A673 (cell line): ENCODE measurements around the gene DDX31. TPM values are rescaled to one million over a fixed set of nuclear protein-coding genes. Genes with fewer than 3 reads are reported as not detected.
A peak's percentile ranks its signal among the peaks of the same experiment; 100 is the strongest.

Source experiments
- BruUV-seq: library from RNA; stranded (reverse); fragments of 400-500 nt; replicated peaks from 2 replicates; lab custom pipeline; 2021; lab: Mats Ljungman, UMichigan
- CTCF ChIA-PET: fragments of 300-600 bp; sonication (Branson Sonifier 250); formaldehyde crosslinking; loops from one replicate; lab custom pipeline; 2022; ENCODE audit warnings: antibody characterized with exemption; lab: Charles Lee
- POLR2A ChIA-PET: fragments of 300-600 bp; sonication (Branson Sonifier 250); formaldehyde crosslinking; loops from one replicate; lab custom pipeline; 2022; ENCODE audit warnings: antibody characterized with exemption; ENCODE audit not compliant: low non-redundant PET; lab: Charles Lee
- DNase-seq: peaks from one replicate; pipeline ENCODE4 v3.0.0-alpha.2; 2015; ENCODE audit warnings: low spot score
- H3K27ac ChIP-seq: fragments of 200-600 bp; sonication (generic); 2 replicates; pipeline ENCODE4 v1.5.1; 2016; ENCODE audit warnings: mixed run types, low read depth, mild to moderate bottlenecking, mixed read lengths, antibody characterized with exemption, low read length; ENCODE audit not compliant: poor library complexity, severe bottlenecking
- H3K27me3 ChIP-seq: fragments of 200-600 bp; sonication (generic); replicated peaks from 2 replicates; pipeline ENCODE4 v1.6.1; 2017; ENCODE audit warnings: mixed run types, low read depth, mild to moderate bottlenecking, mixed read lengths, antibody characterized with exemption, low read length; ENCODE audit not compliant: insufficient read depth, poor library complexity
- H3K36me3 ChIP-seq: fragments of 200-600 bp; sonication (generic); 2 replicates; pipeline ENCODE4 v1.6.1; 2016; ENCODE audit warnings: mixed run types, mild to moderate bottlenecking, mixed read lengths, antibody characterized with exemption, low read length; ENCODE audit not compliant: insufficient read depth, poor library complexity, severe bottlenecking
- H3K4me1 ChIP-seq: fragments of 200-600 bp; sonication (generic); 2 replicates; pipeline ENCODE4 v1.6.1; 2017; ENCODE audit warnings: mixed run types, mild to moderate bottlenecking, mixed read lengths, antibody characterized with exemption, low read length; ENCODE audit not compliant: insufficient read depth, poor library complexity, severe bottlenecking
- H3K4me3 ChIP-seq: fragments of 200-600 bp; sonication (generic); 2 replicates; pipeline ENCODE4 v1.5.1; 2016; ENCODE audit warnings: low read depth, mixed run types, mild to moderate bottlenecking, mixed read lengths, low read length; ENCODE audit not compliant: poor library complexity, severe bottlenecking
- H3K9me3 ChIP-seq: fragments of 200-600 bp; sonication (generic); 2 replicates; pipeline ENCODE4 v1.6.1; 2016; ENCODE audit warnings: mixed run types, low read depth, mild to moderate bottlenecking, mixed read lengths, antibody characterized with exemption, low read length; ENCODE audit not compliant: poor library complexity, severe bottlenecking
- CTCF ChIP-seq: fragments of 300-800, 200-600 bp; sonication (generic); conservative IDR thresholded peaks from 2 replicates; pipeline ENCODE4 v1.5.1; 2017; ENCODE audit warnings: low read depth, mild to moderate bottlenecking, antibody characterized with exemption, low read length, moderate library complexity, mixed read lengths
- EZH2 ChIP-seq: fragments of 200-600 bp; sonication (generic); IDR thresholded peaks from 2 replicates; pipeline ENCODE4 v1.6.1; 2017; ENCODE audit warnings: borderline replicate concordance, low read depth, mild to moderate bottlenecking, mixed read lengths, antibody characterized with exemption, low read length; ENCODE audit not compliant: poor library complexity, severe bottlenecking
- intact Hi-C: fragments of 100-400 bp; cut with micrococcal nuclease; formaldehyde crosslinking; loops from one replicate; pipeline ENCODE4 v1.10.0; 2022; ENCODE audit not compliant: unreplicated experiment
- total RNA-seq: library from RNA; stranded (reverse); gene quantifications from 2 replicates; pipeline ENCODE4 v1.2.3, GENCODE V29; 2021

DDX31 gene
- total RNA-seq, 1 experiment from 2014 or later = 34.2 TPM

DNA sequence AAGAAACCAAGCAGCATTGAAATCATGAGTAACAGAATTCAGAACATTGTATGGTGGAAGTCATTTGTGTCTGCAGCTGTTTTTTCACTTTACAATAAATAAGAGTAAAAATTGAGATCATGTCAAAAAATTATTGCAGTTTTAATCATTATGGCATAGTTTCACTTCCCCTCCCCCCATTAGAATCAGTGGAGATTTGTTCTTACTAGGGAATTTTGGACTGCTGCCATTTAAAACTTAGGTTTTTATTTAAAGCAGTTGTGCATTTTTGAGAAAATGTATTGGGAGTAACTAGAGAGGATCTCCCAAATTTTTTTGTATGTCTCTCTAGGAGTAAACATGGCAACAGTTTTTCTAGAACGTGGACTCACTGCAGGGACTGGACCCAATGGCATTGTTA is 20.9 kb upstream of the DDX31 start:
- ChIA-PET CTCF (no interaction called here), POLR2A (no interaction called here)
- TSS peak; percentile 5 for BruUV-seq
- Histone ChIP-seq H3K4me3 (no peak overlapping the region), H3K36me3 (peaks cover 65% of the 10 kb centered on the region), H3K27ac (no peak overlapping the region), H3K9me3 (no peaks in the 10 kb centered on the region), H3K27me3 (no peaks in the 10 kb centered on the region), H3K4me1 (no peaks in the 10 kb centered on the region)
- TF ChIP-seq CTCF (no peak), EZH2 (no peak)
- intact Hi-C loops = no loop called here
- DNase-seq = no peak

- no peak for TF ChIP-seq CTCF
- TF ChIP-seq EZH2 = no peak
- H3K36me3 ChIP-seq = peaks cover 84% of the 10 kb centered on the region
- H3K9me3 ChIP-seq = no peaks in the 10 kb centered on the region
- no TSS peak for BruUV-seq
- no peaks in the 10 kb centered on the region for H3K4me1 ChIP-seq
- intact Hi-C loops = no loop called here
- no peak overlapping the region for H3K27ac ChIP-seq
- ChIA-PET CTCF (no interaction called here), POLR2A (no interaction called here)
- H3K4me3 ChIP-seq = no peak overlapping the region
- DNase-seq = no peak
- no peaks in the 10 kb centered on the region for H3K27me3 ChIP-seq
Observed at GRCh38 chr9:132683873-132684272, 14.1 kb upstream of the DDX31 start.

DNA sequence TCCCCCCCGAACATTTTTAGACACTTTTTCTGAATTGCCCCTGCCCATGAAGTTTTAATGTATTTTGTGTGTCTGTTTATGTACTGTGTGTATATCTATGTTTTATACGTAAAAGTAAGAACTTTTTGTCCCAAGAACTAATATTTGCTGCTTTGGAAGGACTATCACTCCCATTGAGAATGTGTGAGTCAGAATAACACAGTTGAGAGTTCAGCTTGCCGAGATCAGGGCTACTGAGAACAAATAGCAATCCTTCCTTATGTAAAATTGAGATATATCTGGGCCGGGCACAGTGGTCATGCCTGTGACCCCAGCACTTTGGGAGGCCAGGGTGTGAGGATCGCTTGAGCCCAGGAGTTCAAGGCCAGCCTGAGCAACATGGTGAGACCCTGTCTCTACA is 11.8 kb upstream of the DDX31 start:
- CTCF ChIA-PET = no interaction called here
- no peaks in the 10 kb centered on the region for H3K27me3 ChIP-seq
- H3K36me3 ChIP-seq = peaks cover 76% of the 10 kb centered on the region
- no peaks in the 10 kb centered on the region for H3K9me3 ChIP-seq
- no peak for TF ChIP-seq EZH2
- no peak for TF ChIP-seq CTCF
- intact Hi-C loops = no loop called here
- BruUV-seq = no TSS peak
- H3K4me3 ChIP-seq = no peak overlapping the region
- no peak overlapping the region for H3K27ac ChIP-seq
- POLR2A ChIA-PET = no interaction called here
- no peaks in the 10 kb centered on the region for H3K4me1 ChIP-seq
- DNase-seq = no peak
